GM18861 (cell line): ENCODE data around the gene ATG16L2.
"Not testable (repeated sequence)": the region's sequence is repeated elsewhere in the genome, so short reads cannot be mapped to it uniquely, and the experiment has no call there.

Experiments
- ATAC-seq: cut with Tn5 transposase; IDR thresholded peaks from one replicate; pipeline ENCODE4 v1.9.1; 2021; ENCODE audit not compliant: unreplicated experiment

Gene ATG16L2

DNA sequence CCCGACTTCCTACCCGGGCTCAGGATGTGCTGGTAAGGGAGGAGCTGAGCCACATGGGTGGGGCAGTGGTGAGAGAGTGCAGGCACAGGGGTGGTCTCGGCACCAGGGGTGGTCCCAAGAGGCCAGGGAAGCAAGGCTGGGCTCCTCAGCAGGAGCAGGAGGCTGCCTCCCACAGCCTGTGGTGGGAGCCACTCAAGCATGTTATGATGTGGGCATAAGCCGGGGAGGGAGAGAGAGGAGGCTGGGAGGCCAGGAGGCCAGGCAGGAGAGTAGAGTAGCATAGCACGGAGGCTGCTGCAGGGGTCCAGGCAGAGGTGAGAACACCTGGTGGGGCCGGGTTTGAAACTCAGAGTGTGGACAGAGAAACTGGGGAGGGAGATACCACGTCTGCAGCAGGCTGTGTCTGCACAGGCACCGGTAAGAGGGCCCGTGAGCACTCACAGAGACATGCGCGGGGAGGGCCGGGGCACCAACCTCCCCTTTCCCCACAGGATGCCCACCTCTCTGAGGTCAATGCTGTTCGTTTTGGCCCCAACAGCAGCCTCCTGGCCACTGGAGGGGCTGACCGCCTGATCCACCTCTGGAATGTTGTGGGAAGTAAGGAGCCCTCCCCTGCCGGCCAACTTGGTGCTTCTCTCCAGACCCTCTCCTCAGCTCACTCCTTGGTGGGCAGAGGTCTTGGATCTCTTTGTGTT, 10.7 kb downstream of the ATG16L2 start:
- no peak for ATAC-seq

GRCh38 chr11:72825661-72826060, 11.4 kb downstream of the ATG16L2 start:
- ATAC-seq, result no peak

- ATAC-seq, result no peak
Measured at GRCh38 chr11:72826191-72826941, 12.2 kb downstream of the ATG16L2 start.

- no peak for ATAC-seq
Measured at GRCh38 chr11:72826942-72827480, 12.8 kb downstream of the ATG16L2 start.

- not testable (repeated sequence) for ATAC-seq
Measured at GRCh38 chr11:72827656-72828055, 13.4 kb downstream of the ATG16L2 start.

GRCh38 chr11:72828081-72828567, 13.9 kb downstream of the ATG16L2 start:
- ATAC-seq, result no peak

- no peak for ATAC-seq
Measured at GRCh38 chr11:72828692-72829101, 14.5 kb downstream of the ATG16L2 start.

DNA sequence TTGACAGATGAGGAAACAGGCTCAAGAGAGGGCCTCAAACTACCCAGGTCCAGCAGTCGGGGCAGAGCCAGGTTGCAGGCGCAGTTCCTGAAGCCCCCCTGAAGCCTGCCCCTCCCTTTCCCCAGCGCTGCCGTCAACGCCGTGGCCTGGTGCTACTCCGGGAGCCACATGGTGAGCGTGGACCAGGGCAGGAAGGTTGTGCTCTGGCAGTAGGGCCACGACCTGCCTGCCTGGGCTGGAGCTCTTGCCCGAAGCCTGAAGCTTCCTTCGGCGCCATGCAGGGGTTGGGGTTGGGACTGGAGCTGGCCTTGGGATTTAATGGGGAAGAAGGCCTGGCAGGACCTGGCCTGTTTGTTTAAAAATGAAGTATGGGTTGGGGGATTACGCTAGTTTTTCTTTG, 15.0 kb downstream of the ATG16L2 start:
- ATAC-seq, result no peak

DNA sequence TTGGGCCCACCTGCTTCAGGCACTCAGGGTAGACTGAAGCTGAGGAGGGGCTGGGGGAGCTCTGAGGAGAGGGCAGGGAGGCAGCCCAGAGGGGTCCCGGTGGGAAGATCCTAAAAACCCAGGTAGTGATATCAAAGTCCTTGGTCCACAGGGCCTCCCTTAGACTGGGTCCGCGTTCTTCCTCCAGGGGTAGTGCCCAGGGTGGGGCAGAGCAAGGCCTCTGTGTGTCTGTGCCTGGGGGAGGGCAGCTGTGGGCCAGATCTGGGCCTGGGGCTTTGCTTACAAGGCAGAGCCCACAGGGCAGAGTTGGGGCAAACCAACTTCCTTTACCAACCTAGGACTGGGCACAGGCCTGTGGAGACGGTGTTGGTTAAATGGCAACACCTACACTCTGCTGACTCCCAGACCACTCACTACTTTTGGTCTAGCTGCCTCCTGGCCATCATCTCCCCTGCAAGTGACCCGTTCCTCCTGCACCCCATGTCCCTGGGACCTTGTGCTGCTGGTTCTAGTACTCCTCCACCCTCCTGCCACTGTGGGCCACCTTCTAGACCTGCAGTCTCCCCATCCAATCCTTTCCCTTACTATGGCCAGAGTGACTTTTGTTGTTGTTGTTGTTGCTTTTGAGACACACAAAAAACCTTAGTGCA, 15.8 kb downstream of the ATG16L2 start:
- no peak for ATAC-seq

- no peak for ATAC-seq
Measured at GRCh38 chr11:72831521-72832300, 17.5 kb downstream of the ATG16L2 start.

DNA sequence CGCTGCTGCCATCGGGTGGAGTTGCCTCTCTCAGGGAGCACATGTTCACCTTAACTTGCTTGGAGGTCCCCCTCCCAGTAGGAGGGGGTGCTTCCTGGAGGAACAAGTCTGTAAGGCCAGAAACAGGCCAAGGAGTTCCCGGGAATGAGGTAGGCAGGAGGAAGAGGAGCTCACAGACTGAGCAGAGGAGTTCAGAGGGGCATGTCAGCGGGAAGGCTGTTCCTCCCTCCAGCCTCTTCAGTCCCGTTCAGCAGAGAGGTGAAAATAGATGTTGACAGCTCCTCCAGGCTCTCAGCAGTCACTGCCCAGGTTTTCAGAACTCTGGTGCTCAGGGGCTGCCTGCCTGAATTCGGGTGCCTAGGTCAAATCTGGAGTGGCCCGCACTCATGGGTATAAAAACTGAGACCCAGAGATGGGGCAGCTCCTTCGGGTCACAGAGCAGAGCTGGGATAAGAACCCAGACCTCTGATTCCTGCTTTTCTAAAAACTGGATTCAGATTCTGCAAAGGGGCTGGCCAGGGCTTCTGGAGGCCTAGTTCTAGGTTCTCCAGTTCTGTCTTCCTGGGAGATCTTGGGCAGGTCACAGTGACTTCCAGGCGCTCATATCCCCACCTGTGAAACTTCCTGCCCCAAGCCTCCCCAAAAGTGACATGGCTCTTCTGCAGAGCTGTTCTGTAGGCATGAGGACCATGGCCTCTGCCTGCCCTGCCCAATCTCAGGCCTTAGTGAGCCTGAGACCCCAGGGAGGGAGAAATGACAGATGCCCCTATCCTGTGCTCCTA, 18.3 kb downstream of the ATG16L2 start:
- no peak for ATAC-seq

- no peak for ATAC-seq
Measured at GRCh38 chr11:72833083-72833733, 19.0 kb downstream of the ATG16L2 start.

DNA sequence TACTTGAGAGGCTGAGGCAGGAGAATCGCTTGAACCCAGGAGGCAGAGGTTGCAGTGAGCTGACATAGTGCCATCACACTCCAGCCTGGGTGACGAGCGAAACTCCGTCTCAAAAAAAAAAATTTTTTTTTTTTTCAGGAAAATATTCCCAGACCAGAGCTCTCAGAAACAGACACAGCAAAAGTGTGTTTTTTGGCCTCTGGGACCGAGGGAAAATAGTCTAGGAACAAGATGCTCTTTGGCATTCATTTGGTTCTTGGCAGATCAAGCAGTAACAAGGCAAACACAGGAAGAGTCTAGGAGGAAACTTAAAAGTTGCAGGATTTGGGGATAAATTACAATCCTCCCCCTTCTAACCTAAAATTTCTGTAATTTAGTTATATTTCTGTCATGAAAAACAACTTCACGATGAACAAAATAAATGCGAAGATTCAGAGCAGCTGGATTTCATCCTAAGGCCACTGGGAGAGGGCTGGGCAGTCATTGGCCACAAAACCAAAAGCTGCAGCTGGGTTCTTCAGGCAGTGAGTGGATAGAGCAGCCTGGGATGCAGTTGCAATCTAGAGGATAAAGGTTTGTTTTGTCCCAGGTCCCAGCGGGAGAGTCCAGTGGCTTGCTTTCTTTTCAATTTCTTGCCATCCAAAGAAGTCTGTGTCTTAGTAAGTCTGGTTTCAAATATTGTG, 19.7 kb downstream of the ATG16L2 start:
- ATAC-seq, result no peak

GRCh38 chr11:72834905-72835304, 20.7 kb downstream of the ATG16L2 start:
- ATAC-seq, result no peak

DNA sequence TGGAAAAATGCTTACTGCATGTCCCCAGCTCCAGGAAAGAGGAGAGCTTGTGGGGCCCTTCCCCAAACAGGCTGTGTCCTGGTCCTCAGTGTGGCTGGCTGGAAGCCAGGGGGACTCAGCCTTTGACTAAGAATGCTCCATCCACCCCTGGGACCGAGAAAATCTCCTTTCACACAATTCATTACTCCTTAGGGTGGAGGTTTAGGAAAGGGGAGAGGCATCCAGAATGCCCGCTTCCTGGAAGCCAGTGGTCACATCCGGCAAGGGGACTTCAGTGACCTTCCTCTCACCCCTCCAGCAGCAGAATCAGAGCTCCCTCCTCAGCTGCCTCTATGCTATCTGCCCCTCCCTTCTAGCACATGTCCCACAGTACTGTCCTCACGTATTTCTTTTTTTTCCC, 21.9 kb downstream of the ATG16L2 start:
- ATAC-seq, result no peak

- ATAC-seq, result no peak
Measured at GRCh38 chr11:72838691-72839305, 24.6 kb downstream of the ATG16L2 start.

- no peak for ATAC-seq
Measured at GRCh38 chr11:72840780-72841179, 26.6 kb downstream of the ATG16L2 start.

DNA sequence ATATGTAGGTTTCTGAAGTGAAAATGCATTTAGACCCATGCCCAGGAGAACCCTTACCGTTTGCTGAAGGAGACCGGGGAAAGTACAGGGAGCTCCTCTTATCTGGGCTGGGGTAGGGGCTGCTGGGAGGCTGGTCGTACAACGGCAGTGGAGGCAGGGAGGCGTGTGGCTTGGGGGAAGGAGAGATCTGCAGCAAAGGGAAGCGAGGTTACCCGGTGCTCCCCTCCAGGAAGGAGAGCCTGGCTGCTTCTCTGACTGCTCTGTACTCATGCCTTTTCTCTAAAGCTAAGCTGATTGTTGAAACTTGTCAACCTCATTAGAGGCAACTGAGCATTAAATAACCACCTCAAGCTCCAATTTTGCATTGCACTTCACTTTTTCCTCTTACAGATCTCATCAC, 27.2 kb downstream of the ATG16L2 start:
- no peak for ATAC-seq

GRCh38 chr11:72842126-72842525, 27.9 kb downstream of the ATG16L2 start:
- no peak for ATAC-seq
